HG02885 (cell line): Measurements from ENCODE around the gene CRB1.
"Not testable (repeated sequence)": the region's sequence is repeated elsewhere in the genome, so short reads cannot be mapped to it uniquely, and the experiment has no call there.

Source experiments
- ATAC-seq: cut with Tn5 transposase; IDR thresholded peaks from one replicate; pipeline ENCODE4 v1.9.1; 2021; ENCODE audit warnings: mild to moderate bottlenecking; ENCODE audit not compliant: unreplicated experiment, poor library complexity

CRB1 gene

DNA sequence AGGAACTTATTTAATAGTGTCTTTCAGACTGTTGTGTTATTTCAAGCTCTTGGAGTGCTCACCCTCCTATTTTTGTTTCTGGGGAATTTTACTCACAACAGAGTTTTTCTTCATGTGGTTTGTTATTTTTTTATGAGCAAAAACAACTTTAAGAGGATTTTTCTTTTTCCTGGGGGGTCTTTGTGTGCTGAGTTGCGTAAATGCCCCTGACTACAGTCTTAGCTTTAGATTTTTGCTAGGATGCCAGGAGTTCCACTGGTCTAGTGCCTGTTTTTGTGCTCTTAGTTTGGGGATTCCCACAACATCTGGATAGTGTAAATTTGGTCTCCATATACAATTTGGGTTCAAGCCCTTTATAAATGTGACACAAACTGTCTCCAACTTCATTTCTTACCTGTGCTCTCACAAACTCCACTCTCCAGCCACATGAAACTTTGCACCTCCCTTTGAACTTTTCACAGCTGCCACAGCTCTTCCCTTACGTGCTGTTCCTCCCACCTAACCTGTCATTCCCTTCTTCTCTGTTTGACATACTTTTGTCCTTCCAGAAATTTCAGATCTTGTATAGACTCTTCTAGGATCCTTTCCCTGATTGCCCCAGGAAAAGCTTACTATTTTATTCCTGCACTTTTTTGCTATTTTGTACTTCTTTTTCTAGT is 180.2 kb downstream of the CRB1 start:
- ATAC-seq = no peak

DNA sequence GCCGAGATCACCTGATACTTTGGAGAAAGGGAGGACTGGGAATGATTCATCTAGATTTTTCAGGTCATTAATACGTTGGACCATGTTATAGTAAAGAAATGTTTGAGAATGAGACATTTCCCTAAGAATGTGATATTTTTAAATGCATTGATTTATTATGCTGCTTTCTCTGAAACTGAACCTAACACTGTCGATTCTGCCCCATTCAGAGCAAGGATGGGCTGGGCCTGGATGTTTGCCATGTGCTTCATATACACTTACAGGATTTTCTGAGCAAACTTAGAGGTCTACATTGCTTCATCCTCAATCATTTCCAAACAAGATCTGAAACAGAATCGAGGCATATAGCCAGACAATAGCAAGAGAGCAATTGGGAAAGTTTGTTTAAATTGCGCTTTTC is 183.3 kb downstream of the CRB1 start:
- ATAC-seq = no peak

DNA sequence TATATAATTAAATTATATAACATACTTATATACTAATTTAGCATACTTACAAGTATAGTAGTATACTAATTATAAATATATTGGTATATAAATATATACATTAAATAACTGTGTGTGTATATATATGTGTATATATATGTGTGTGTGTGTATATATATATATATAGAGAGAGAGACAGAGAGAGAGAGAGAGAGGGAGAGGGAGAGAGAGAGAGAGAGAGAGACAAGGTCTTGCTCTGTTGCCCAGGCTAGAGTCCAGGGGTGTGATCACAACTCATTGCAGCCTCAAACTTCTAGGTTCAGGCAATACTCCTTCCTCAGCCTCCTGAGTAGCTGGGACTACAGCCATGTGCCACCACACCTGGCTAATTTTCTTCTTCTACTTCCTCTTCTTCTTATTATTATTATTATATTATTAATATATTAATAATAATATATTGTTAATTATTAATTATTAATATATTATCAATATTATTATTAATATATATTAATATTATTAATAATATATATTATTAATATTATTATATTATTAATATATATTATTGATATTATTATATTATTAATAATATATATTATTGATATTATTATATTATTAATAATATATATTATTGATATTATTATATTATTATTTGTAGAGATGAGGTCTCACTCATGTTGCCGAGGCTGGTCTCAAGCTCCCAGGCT is 185.5 kb downstream of the CRB1 start:
- ATAC-seq = no peak

DNA sequence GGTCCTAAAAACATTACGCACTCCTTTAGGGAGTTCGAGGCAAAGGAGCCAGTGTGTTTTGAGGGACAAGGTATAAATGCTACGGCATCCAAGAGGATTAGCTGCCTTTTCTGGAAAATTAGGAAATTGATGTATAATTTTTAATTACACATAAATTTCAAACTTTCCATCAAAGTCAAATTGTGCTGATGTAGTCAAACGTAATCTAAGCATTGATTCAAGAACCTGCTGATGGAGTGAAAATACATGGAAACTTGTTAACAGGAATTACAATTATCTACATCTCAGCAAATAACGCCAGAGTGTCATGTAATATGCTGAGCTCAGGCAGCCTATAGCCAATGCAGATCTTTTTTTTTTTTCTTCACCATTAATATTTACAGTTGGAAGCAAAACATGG is 194.5 kb downstream of the CRB1 start:
- no peak for ATAC-seq

DNA sequence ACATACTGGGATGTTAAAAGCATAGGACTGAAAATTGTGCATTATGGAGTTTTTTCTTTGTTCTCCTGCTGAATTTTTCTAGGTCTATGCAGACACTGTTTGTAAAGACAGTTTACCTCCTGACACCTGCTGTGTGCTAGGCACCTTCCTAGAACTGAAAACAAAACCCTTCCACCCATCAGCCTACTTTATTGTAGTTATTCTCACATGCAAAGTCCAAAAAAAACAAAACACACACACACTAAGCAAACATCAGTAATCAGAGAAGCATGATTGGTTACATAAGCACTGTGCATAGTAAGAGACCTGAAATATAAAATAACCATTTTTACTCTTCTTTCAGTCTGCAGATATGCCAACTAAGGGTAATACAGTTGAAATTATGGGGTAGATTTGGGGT is 195.1 kb downstream of the CRB1 start:
- no peak for ATAC-seq

DNA sequence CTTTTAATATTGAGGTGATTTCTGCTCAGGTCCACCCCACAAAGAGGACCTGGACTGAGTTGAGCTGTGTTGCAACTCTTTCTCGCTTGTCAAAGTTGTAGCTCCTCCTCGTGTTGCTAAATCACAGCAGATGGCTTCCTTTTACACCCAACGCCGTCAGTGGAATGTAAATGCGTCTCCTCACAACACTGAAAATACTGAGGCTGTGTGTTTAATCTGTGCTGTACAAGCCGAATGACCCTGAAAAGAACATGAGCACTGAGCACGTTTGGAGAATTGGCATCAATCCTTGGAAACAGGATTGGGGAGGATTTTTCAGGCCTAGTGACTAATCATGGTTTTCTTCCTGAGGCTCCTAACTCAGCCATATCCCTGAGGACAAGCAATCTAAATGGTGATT is 196.0 kb downstream of the CRB1 start:
- ATAC-seq = no peak

DNA sequence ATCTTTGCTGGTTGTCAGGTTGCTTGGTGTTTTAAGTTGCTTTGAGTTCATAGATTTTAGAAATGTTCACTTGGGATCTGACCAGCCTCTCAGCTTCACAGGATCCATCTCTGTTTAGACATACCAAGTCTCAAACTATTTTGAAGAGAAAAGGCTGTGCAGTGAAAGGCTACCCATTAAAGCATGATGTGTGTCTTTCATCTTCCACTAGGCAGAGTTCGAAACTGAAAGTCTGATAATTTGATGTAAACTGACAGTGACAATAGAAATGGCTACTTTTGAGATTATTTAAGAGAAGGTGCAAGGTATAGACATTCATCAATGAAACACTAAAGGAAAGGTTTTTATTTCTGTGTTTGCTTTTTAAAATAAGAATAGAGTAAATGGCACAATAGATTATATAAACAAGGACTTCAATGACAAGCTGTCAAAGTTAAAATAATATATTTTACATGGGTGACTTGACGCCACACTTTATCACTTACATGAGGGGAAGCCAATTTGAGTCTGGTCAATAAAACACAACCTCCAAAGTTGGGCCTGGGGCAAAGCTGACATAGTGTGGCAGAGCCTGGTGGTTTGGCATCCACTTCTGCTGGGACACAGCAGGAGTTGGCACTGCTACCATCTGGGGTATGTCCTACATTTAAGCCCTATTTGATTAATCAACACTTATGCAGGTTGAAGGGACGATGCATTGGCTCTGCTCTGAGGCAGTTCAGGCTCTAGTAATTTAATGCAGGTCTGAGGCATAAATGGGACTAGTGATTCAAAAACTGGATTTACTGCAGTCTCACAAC is 197.7 kb downstream of the CRB1 start:
- ATAC-seq = peak; percentile 51

DNA sequence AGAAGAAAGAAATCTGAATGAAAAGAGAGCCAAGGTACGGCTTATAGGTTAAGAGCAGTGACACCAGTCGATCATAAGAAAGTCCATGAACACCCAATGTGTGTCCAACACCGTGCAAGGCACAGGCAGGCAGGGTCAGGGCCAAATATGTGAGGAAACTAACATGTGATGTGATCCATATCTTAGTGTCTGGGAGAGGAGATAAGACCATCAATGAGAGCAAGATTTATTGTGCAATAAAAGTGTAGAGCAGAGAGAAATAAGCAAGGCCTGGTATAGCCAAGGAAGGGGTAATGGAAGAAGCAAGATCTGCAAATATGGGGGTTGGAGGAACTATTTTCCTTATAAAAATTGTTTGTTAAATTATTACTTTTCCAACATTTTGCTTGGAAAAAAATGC is 198.8 kb downstream of the CRB1 start:
- ATAC-seq = no peak

DNA sequence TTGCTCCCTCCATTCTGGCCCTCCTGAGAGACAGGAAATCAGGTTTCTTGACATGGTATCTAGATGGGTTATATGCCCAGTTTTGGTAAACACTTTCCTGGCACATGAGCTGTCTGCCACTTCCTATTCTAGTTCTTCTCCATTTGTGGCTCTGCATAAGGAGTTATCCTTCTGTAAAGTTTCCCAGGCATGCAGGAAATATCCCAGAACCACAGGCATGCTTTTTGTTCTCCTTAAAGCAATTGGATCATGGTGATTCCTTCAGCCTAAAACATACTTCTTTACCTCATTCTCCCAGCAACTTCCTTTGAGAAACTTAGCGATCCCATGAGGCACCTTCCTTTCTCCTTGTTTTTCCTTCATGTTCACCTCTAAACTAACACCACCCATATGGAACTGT is 199.8 kb downstream of the CRB1 start:
- ATAC-seq = no peak

DNA sequence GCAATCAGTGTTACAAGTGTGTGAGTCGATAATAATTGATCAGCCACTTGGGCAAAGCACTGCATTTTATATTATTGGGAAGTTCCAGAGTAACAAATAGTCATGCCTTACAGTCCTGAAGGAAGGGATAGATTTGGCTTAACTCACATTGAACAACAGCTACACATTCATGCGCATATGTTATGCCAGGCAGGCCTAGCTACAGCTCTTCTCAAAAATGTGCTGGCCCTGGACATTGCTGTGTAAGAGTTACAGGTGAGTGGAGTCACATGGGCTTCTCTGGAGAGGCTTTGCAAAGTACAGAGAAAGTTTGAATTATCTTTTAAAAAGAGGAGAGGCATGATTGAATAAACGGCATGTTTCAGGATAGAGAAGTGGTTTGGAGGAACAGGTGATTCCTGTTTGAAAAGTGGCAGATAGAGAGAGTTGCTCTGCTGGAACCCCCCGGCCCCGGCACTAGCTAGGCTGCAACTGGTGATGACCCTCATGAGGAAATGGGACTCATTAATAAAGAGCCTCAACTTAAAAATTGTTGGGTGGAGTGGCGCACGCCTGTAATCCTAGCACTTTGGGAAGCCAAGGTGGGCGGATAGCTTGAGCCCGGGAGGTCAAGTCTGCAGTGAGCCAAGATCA is 200.6 kb downstream of the CRB1 start:
- no peak for ATAC-seq

DNA sequence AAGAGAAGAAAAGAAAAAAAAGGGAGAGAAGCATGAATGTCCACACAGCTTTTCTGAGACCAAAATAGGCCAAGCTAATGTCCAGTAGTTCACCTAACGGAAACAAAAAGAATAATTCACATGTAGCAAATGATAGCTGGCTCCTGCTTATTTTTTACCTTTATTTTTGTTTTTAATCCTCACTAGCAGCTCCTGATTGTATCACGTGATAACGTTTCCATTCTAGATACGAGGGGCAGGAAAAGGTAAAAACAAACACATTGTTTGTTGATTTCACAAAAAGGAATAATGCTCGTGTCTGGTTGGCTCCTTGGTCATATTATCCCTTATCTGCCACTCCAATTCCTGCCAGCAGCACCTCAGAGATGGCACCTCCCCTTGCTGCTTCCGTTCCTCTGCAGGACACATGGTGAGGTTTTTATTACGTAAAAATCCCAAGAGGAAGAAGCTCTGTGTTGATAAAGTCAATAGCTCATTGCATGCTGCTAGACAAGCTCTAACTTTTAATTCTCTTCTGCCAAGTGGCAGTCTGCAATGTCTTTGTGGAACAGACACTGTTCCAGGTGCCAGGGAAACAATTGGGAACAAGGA is 201.7 kb downstream of the CRB1 start:
- ATAC-seq = no peak

DNA sequence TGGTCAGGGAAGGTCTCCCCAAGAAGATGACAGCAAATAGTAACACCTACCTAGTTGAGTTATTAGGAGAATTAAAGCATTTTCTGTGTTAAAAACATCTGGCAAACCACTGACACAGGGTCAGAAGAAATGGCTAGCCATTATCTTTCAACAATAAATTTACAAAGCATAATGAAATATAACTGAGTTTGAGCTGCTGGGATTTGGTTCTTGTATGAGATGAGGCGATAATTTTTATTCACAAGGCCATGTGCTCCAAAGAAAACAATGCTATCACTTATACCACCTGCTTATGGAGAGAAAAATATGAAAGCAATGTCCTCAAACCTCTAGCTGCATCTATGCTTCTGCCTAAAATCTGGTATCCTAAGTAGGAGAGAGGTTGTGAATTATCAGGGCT is 202.3 kb downstream of the CRB1 start:
- no peak for ATAC-seq

DNA sequence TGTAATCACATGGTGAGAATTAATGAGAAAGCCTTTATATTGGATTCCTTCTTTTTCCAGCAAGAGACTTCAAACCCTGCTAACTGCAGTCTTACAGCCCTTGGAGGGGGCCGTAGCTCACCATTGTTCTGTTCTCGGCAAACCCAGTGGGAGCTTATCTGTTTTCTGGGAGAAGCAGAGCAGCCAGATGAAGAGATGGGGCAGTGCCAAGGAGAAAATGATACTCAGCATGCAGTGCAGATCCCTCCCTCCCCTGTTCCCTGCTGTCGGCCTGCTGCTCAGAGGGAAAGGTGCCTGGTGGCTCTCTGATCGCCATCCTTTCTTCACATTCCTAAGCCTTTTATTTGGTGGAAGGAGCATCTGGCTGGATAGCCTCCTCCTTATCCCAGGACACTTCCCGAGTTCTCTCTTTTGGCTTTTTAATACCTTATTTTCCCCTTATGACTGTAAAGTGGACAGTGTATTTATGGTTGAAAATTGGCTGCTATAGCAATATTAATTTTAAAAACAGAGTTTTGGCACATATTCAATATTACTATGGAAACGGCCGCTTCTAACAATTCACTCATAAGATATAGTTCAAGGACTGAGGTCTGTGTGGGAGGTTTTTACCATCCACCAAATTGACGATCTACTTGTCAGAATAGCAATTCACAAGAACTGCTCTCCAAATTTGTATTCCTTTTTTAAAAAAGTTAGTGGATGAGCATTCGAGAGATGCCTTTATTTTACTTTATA is 203.4 kb downstream of the CRB1 start:
- no peak for ATAC-seq

DNA sequence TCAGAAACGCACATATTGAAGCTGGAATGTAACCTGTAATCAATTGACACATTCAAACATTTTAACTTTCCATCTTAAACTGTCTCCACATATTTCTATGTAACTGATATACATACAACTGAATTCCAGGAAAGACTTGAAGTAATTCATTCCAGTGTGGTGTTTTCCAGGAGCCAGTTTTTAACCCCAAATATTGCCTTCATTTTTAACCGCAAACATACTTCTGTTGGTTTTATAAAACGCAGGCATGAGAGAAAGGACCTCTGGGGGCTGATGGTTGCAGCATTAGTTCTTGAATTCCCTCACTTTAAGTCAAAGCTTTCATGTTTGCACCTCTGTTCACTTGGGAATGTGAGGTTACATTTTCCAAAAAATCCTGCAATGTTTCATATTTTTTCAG is 204.1 kb downstream of the CRB1 start:
- ATAC-seq = no peak

DNA sequence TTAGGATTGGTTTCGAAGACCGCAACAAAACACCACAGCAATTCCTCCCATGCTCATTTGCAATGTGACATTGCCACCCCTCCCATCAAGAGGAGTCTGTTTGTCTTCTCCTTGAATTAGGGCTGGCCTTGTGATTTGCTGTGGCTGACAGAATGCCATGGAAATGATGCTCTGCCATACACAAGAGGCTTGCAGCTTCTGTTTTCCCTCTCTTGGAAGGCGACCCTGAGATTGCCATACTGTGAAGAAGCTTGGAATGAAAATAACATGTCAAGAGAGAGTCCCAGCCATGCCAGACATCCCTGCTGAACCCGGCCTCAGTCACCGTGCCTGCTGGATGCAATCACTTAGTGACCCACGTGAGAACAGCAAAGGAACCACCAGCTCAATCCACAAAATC is 212.4 kb downstream of the CRB1 start:
- no peak for ATAC-seq

DNA sequence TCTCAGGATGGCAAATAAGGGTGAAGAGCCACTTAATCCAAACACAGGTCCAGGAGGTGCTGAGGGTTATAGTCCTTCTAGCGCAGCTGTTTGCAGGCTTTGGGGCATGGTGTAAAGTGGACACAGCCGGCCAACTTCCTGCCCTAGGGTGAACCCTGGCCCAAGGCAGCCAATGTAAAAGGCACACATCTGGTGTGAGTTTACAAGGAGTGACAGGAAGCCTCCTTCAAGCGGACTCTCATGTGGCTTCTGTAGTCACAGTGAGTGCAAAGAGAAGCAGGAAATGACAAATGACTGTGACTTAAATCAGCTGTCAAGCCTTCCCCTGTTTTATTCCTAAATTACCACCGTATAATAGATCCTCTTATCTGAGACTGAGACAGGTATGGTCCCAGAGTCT is 213.0 kb downstream of the CRB1 start:
- ATAC-seq = peak; percentile 72

DNA sequence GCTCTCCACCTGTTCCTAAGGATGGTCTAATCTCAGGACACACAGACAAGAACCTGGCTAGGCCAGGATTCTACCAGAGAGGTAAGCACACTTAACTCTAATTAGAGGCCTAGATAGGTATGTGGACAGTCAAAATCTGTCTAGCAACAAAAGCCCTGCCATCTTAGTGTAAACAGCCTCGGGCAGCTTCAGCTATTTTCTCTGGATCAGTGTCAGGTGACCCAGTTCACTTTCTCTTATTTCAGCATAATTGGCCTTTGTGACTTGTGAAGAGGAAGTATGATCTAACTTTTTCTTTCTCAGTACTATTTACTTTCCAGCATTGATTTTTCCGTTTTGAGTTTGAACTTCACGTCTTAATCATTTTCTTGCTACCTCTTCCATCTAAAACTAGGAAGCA is 217.7 kb downstream of the CRB1 start:
- no peak for ATAC-seq

DNA sequence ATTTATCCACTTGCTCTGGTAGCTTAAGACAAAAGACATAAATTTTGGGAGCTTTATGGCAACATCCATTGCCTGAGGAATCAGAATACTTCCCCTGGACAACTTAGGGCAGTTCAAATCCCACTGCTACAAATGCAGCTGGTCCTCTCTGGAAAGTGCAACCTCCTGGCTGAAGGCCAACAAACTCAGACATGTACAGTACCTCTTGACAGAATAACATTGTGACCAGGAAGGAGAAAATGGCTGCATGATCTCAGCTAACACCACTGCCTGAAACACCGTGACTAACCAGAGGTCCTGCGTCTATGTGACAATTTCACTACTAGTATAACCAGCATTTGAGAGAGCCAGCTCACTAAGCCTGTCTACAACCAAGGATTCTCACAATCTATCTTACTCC is 218.9 kb downstream of the CRB1 start:
- ATAC-seq = no peak

DNA sequence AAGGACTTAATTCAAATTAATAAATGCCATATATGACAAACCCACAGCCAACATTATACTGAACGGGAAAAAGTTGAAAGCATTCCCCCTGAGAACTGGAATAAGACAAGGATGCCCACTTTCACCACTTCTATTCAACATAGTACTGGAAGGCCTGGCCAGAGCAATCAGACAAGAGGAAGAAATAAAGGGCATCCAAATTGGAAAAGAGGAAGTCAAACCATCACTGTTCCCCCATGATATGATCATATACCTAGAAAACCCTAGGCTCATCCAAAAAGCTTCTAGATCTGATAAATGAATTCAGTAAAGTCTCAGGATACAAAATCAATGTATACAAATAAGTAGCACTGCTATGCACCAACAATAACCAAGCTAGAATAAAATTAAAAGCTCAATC is 223.5 kb downstream of the CRB1 start:
- not testable (repeated sequence) for ATAC-seq

DNA sequence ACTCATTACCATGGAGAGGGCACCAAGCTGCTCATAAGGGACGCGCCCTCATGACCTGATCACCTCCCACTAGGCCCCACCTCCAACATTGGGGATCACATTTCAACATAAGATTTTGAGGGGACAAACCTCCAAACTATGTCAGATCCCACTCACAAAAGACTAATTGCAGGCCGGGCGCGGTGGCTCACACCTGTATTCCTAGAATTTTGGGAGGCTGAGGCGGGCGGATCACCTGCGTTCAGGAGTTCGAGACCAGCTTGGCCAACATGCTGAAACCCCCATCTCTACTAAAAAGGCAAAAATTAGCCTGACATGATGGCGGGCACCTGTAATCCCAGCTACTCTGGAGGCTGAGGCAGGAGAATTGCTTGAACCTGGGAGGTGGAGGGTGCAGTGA is 228.7 kb downstream of the CRB1 start:
- ATAC-seq = no peak
